Breast epithelium (tissue), 4 donors: Measurements from ENCODE around the gene MAPK8IP2. TPM values are rescaled to one million over a fixed set of nuclear protein-coding genes. Genes with fewer than 3 reads are reported as not detected.

Experiments used
- DNase-seq, 2 donors: peaks; one replicate each; pipeline ENCODE4 v3.0.0-alpha.2; 2019; ENCODE audit warnings: low spot score in 2 of 2
- H3K27ac ChIP-seq, 2 donors: fragments of 200-600 bp; sonication (generic) in 1 of 2; one replicate each; pipeline ENCODE4 v1.5.1; 2016 to 2019; ENCODE audit warnings: mild to moderate bottlenecking in 1 of 2
- H3K27me3 ChIP-seq, 2 donors: fragments of 200-600 bp; sonication (generic) in 1 of 2; one replicate each; pipeline versions ENCODE4 v1.5.1 to v1.6.0; 2017 to 2019; ENCODE audit warnings: control low read depth in 1 of 2, mild to moderate bottlenecking in 1 of 2
- H3K36me3 ChIP-seq: fragments of 200-600 bp; one replicate; pipeline ENCODE4 v1.5.1; 2019
- H3K4me1 ChIP-seq, 2 donors: fragments of 200-600 bp; sonication (generic); one replicate each; pipeline ENCODE4 v1.5.1; 2016 to 2019; ENCODE audit warnings: control low read depth in 1 of 2
- H3K4me3 ChIP-seq, 3 donors: fragments of 200-600 bp; sonication (generic); 1 replicate in 2 of 3; 2 replicates in 1 of 3; pipeline ENCODE4 v1.5.1; 2016 to 2019; ENCODE audit warnings: mild to moderate bottlenecking in 3 of 3, moderate library complexity in 2 of 3
- H3K9me3 ChIP-seq, 2 donors: fragments of 200-600 bp; sonication (generic) in 1 of 2; one replicate each; pipeline ENCODE4 v1.5.1; 2016 to 2019; ENCODE audit warnings: control low read depth in 1 of 2
- CTCF ChIP-seq, 3 donors: fragments of 450-650 bp; IDR thresholded peaks; one replicate each; pipeline ENCODE4 v1.5.1; 2016 to 2017; ENCODE audit warnings: antibody characterized with exemption in 3 of 3, mild to moderate bottlenecking in 3 of 3, moderate library complexity in 3 of 3
- POLR2A ChIP-seq: fragments of 450-650 bp; IDR thresholded peaks from one replicate; pipeline ENCODE4 v1.6.1; 2016; ENCODE audit warnings: antibody characterized with exemption, mild to moderate bottlenecking, moderate library complexity
- POLR2AphosphoS5 ChIP-seq, 3 donors: sonication (generic); formaldehyde crosslinking; IDR thresholded peaks; one replicate each; pipeline ENCODE4 v1.6.1; 2017; ENCODE audit warnings: antibody characterized with exemption in 3 of 3
- intact Hi-C: fragments of 100-400 bp; cut with DNase I; formaldehyde crosslinking; loops from one replicate; pipeline ENCODE4 v1.15.1; 2023; ENCODE audit warnings: low total_unique reads
- total RNA-seq, 3 donors: library from RNA; depleted of rRNA; stranded (reverse); fragments of >200 nt; gene quantifications; one replicate each; pipeline ENCODE4 v1.1.0, GENCODE V29; 2016

The MAPK8IP2 gene
- total RNA-seq, 3 donors from 2014 or later = 1.9 to 2.2 (median 2.0) TPM

GRCh38 chr22:50578776-50579310 is 21.8 kb upstream of the MAPK8IP2 start:
- Histone ChIP-seq H3K27me3 (no peaks in the 10 kb centered on the region), H3K4me1 (peaks cover 0 to 8% of the 10 kb centered on the region in 2 donors), H3K27ac (no peak overlapping the region), H3K36me3 (no peaks in the 10 kb centered on the region), H3K4me3 (no peak overlapping the region), H3K9me3 (no peaks in the 10 kb centered on the region)
- no peak for DNase-seq
- TF ChIP-seq POLR2AphosphoS5 (IDR thresholded peaks at IDR 0.05) (no peak), POLR2A (no peak), CTCF (IDR thresholded peaks at IDR 0.05) (no peak)
- intact Hi-C loops = no loop called here

GRCh38 chr22:50579752-50580151 is 20.8 kb upstream of the MAPK8IP2 start:
- Histone ChIP-seq H3K9me3 (no peaks in the 10 kb centered on the region), H3K36me3 (no peaks in the 10 kb centered on the region), H3K27me3 (no peaks in the 10 kb centered on the region), H3K4me3 (no peak overlapping the region), H3K27ac (no peak overlapping the region), H3K4me1 (peaks cover 0 to 8% of the 10 kb centered on the region in 2 donors)
- no peak for DNase-seq
- intact Hi-C loops = loop anchor here (5.0 kb wide), 1 partner anchor 52 kb away; the partner anchor contains the start of gene SCO2
- TF ChIP-seq CTCF (IDR thresholded peaks at IDR 0.05) (no peak), POLR2A (no peak), POLR2AphosphoS5 (IDR thresholded peaks at IDR 0.05) (no peak)

GRCh38 chr22:50581031-50581949 is 19.3 kb upstream of the MAPK8IP2 start:
- H3K27ac ChIP-seq = peak overlapping the region in 1 of 2 donors; percentile 95
- H3K27me3 ChIP-seq = no peaks in the 10 kb centered on the region
- H3K36me3 ChIP-seq = no peaks in the 10 kb centered on the region
- TF ChIP-seq CTCF (IDR thresholded peaks at IDR 0.05) = no peak
- TF ChIP-seq POLR2A = no peak
- TF ChIP-seq POLR2AphosphoS5 (IDR thresholded peaks at IDR 0.05) = no peak
- H3K9me3 ChIP-seq = no peaks in the 10 kb centered on the region
- peaks cover 0 to 8% of the 10 kb centered on the region in 2 donors for H3K4me1 ChIP-seq
- intact Hi-C loops = loop anchor here (5.0 kb wide), 1 partner anchor 54 kb away; the partner anchor contains the start of gene SCO2
- peak overlapping the region; percentile 75 to 86 (median 83) for H3K4me3 ChIP-seq
- DNase-seq = no peak

GRCh38 chr22:50581950-50582492 is 18.6 kb upstream of the MAPK8IP2 start:
- peak overlapping the region; percentile 95 to 97 for H3K27ac ChIP-seq
- H3K4me1 ChIP-seq = peaks cover 0 to 8% of the 10 kb centered on the region in 2 donors
- no peaks in the 10 kb centered on the region for H3K9me3 ChIP-seq
- intact Hi-C loops = loop anchor here (5.0 kb wide), 1 partner anchor 55 kb away; the partner anchor contains the start of gene SCO2
- no peaks in the 10 kb centered on the region for H3K36me3 ChIP-seq
- peak overlapping the region; percentile 75 to 86 (median 83) for H3K4me3 ChIP-seq
- H3K27me3 ChIP-seq = no peaks in the 10 kb centered on the region
- TF ChIP-seq CTCF (IDR thresholded peaks at IDR 0.05) = no peak
- DNase-seq = no peak
